Left forelimb (tissue), 1 donor: Measurements from ENCODE around the gene UVSSA.
"Not testable (repeated sequence)": the region's sequence is repeated elsewhere in the genome, so short reads cannot be mapped to it uniquely, and the experiment has no call there.

Experiments used
- DNase-seq: peaks from one replicate; pipeline ENCODE4 v3.0.0-alpha.2; 2018; ENCODE audit warnings: low spot score

UVSSA gene

GRCh38 chr4:1316537-1317168 is 30.4 kb upstream of the UVSSA start:
- DNase-seq, result no peak

- no peak for DNase-seq
Observed at GRCh38 chr4:1317177-1318045, 29.6 kb upstream of the UVSSA start.

GRCh38 chr4:1318046-1318375 is 29.0 kb upstream of the UVSSA start:
- no peak for DNase-seq

- no peak for DNase-seq
Observed at GRCh38 chr4:1318488-1319213, 28.4 kb upstream of the UVSSA start.

- no peak for DNase-seq
Observed at GRCh38 chr4:1321486-1321885, 25.5 kb upstream of the UVSSA start.

GRCh38 chr4:1321946-1322650 is 24.9 kb upstream of the UVSSA start:
- no peak for DNase-seq

GRCh38 chr4:1323280-1323634 is 23.8 kb upstream of the UVSSA start:
- no peak for DNase-seq

- no peak for DNase-seq
Observed at GRCh38 chr4:1323635-1324442, 23.2 kb upstream of the UVSSA start.

GRCh38 chr4:1324443-1325175 is 22.4 kb upstream of the UVSSA start:
- not testable (repeated sequence) for DNase-seq

- no peak for DNase-seq
Observed at GRCh38 chr4:1325176-1325480, 21.9 kb upstream of the UVSSA start.

GRCh38 chr4:1325681-1326635 is 21.1 kb upstream of the UVSSA start:
- no peak for DNase-seq

- DNase-seq, result no peak
Observed at GRCh38 chr4:1326751-1327525, 20.1 kb upstream of the UVSSA start.

- DNase-seq, result no peak
Observed at GRCh38 chr4:1327526-1328266, 19.3 kb upstream of the UVSSA start.

GRCh38 chr4:1328267-1329155 is 18.5 kb upstream of the UVSSA start:
- DNase-seq, result no peak

- DNase-seq, result no peak
Observed at GRCh38 chr4:1329408-1330371, 17.3 kb upstream of the UVSSA start.
